CD4-positive, alpha-beta T cell treated with Interleukin-2 at 100 ng/mL for 4 hours (primary cell): Measurements from ENCODE around the gene WASF2.
"Not testable (repeated sequence)": the region's sequence is repeated elsewhere in the genome, so short reads cannot be mapped to it uniquely, and the experiment has no call there.

Source experiments
- DNase-seq: peaks from one replicate; pipeline ENCODE4 v3.0.0-alpha.2; 2020; ENCODE audit warnings: low spot score

The WASF2 gene

DNA sequence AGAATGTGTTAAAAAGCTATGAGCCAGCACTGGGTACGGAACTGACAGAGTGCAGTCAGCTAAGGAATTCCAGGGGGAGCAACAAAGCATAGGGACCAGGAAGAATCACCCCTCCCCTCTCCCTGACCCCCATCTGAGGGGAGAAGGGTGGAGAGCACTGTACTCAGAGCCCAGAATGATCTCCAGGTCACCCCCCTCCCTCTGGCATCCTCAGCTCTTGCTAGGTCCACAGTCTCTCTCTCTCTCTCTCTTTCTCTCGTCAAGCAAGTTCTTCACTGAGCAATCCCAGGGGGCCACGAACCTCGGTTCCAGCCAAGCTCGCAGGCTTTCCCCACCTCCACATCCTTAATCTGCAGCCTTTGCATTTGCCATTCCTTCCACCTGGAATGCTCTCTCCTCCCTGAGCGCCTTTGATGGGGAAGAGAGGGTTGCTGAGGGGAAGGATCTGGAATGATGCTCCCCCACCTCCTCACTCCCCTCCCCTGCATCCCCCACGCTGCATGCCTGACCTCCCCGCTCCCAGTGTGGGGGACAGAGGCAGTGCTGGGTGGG, 6.7 kb upstream of the WASF2 start:
- no peak for DNase-seq

- no peak for DNase-seq
These were observed 2.8 kb upstream of the WASF2 start for GRCh38 chr1:27492796-27493195.

DNA sequence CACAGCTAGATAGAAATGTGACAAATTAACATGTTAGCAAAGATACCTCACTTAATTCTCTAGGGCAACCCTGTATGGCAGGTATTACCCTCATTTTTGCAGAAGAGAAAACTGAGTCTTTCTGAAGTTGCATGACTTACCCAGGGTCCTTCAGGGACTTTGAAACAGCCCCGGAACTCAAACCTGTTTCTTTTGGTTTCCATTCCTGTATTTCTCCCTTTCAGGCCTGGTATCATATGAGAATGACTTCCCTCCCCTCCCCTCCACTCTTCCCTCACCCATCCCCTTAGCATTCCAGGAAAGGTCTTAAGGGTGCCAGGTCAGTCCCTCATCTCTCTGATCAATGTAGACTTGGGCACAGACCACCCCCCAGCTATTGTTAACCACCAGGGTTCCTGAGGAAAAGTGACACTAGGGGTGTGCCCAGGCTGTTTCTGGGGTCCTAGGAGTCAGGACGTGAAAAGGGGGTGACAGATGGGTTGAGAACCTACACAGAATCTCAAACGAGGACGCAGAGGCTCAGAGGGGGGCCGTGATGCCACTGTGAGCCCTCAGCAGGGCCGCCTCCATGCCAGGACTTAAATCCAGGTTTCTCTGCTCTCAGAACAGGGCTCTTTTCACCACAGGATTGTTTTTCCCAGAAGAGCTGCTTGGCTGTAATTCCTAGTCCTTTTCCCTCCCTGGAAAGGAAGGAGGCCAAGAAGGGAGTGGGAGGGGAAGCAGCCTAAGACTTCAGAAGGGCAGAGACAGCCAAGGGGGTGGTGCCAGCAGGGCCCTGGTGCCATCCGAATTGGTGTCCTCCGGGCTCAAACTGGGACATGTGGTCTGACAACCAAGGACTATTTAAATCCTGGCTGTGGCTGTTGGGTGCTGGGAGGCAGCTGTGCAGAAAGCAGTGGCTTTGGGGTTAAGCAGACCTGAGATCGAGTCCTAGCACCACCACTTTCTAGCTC, 2.1 kb upstream of the WASF2 start:
- DNase-seq: no peak

DNA sequence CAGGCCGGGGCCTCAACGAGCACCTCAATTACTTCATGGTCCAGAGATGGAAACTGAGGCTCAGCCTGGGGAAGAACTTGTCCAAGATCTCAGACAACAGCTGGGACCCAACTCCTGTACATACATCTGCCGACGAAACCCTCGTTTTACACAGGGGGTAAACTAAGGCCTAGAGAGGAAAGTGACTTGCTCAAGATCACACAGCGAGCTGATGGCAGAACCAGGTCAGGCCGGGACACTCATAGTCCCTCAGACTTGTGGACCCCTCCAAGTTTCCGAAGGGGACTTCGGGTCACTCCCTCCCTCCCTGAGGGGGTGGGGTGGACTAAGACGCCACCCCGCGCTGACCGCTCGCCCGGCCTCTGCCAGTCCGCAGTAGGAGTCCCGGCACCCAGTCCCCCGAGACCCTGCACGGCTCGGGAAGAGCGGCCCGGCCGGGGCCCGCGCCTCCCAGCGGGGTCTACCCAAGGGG, 430 bp downstream of the WASF2 start:
- no peak for DNase-seq

DNA sequence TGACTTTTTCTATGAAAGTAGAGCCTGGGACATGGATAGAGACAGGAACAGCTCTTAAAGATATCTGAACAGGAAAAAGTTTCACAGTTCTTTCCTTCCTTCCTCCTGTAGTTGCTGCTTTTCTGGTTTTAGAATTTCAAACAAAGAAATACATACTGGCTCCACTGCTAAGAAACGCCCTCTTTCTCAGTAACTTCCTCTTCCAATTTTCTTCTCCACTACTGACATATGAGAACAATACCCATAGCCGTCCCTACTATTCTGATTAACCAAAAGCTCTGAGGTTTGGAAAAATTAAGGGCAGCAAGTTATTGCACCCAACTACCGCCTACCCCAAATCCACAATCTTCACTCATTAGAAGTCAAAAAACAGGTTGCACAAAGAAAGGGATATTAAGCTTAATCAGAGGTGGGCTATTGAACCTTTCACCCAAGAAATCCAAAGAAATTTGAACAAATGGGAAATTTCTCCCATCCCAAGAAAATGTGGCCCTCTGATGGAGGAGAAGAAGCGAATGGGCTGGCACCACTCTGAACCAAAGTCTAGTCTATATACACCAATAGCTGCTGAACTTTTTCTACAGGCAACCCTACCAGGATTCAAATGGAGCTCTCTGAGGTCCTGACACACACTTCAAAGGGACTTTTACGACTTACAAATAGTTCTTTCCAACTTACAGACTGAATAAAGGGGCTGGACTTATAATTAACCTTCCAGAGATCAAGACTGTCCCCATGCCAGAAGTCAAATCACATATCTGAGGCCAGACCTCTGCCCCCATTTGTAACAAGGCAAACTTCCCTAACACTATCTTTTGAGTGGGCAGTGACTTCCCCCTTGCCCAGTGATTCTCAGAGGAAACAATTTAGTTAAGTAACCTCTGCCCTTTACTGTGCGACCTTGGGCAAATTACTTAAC, 1.7 kb downstream of the WASF2 start:
- peak; percentile 13 for DNase-seq

GRCh38 chr1:27485363-27485762, 4.6 kb downstream of the WASF2 start:
- DNase-seq: no peak

- DNase-seq: no peak
These were observed 6.3 kb downstream of the WASF2 start for GRCh38 chr1:27483659-27484058.

DNA sequence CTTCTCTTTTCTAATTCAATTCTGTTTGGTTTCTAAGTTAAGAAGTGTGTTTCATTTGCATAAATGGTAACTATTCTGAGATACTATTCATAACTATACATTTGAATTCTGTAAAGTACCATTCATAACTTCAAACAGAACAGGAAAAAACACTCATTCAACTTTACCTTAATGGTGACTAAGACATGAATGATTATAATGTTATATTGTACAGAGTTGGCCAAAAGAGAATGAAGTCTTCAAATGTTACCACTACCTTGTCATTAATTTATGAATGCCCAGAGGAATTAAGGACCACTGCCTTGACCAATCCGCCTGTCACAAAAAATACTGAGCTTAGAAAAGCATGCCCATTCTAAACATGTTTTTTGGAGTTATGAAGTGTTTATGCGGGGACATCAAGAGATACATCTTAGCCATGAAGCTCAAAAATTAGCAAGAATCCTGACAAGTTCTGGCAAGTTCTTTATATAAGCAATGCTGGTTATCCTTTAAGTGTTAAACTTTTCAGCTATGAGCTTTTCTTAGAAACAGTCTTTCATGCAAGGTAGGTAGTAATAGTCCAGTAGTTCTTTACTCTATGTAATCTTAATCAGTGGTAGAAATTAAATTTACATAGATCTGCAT, 7.9 kb downstream of the WASF2 start:
- no peak for DNase-seq

GRCh38 chr1:27478098-27478497, 11.9 kb downstream of the WASF2 start:
- DNase-seq: no peak

DNA sequence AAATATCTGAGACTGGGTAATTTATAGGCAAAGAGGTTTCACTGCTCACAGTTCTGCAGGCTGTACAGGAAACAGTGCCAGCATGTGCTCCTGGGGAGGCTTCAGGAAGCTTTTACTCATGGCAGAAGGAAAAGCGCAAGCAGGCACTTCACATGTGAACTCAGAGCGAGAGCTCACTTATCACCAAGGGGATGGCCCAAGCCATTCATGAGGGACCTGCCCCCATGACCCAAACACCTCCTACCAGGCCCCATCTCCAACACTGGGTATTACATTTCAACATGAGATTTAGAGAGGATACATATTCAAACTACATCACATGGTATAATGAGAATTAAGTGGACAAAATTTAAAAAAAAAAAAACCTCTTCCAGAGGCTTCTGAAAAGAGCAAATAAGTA, 13.7 kb downstream of the WASF2 start:
- no peak for DNase-seq

- DNase-seq: no peak
These were observed 14.2 kb downstream of the WASF2 start for GRCh38 chr1:27475720-27476119.

- DNase-seq: no peak
These were observed 16.2 kb downstream of the WASF2 start for GRCh38 chr1:27473755-27474154.

GRCh38 chr1:27472098-27472497, 17.9 kb downstream of the WASF2 start:
- not testable (repeated sequence) for DNase-seq

DNA sequence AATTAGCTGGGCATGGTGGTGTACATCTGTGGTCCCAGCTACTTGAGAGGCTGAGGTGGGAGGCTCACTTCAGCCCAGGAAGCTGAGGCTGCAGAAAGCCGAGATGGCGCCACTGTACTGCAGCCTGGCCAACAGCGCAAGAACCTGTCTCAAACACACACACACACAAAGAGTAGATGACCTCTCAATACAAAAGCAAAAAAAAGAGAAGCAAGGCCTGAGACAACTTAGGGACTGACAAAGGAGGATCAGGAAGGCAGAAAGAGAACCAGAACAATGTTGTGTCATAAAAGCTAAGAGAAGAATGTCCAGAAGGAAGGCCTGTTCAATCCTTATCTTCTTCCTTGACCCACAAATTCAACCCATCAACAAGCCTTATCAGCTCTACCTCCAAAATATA, 18.5 kb downstream of the WASF2 start:
- DNase-seq: no peak

- no peak for DNase-seq
These were observed 20.6 kb downstream of the WASF2 start for GRCh38 chr1:27469334-27469733.

- DNase-seq: not testable (repeated sequence)
These were observed 21.6 kb downstream of the WASF2 start for GRCh38 chr1:27468378-27468777.

DNA sequence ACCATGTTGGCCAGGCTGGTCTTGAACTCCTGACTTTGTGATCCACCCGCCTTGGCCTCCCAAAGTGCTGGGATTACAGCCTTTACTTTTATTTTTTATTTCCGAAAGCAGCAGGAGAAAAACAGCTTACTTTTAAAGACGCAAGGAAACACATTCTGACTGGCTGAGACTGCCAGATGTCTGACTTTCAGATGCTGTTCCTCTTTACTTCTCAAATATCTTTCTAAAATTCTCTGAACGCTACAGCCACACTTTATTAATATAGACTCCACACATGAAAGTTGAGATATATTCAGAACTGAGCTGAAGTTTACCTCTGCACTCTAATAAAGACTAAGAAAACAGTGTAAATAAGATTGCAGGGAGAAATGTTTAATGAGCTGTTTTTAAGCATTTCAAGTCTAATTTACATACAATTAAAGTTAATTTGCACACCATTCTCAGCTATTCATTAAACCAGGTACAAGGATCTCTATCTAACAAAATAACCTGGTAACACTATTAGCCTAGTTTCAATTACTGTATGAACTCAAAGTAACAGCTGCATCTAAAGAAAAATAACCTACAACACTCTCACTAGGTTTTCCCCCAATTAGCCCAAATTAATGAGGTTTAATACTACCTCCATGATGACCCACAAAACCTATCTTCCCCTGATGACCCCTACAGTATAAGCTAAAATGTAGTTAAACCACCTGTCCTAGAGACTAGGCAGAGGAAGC, 24.9 kb downstream of the WASF2 start:
- no peak for DNase-seq

- not testable (repeated sequence) for DNase-seq
These were observed 26.1 kb downstream of the WASF2 start for GRCh38 chr1:27463916-27464315.

GRCh38 chr1:27458521-27458920, 31.4 kb downstream of the WASF2 start:
- DNase-seq: not testable (repeated sequence)

DNA sequence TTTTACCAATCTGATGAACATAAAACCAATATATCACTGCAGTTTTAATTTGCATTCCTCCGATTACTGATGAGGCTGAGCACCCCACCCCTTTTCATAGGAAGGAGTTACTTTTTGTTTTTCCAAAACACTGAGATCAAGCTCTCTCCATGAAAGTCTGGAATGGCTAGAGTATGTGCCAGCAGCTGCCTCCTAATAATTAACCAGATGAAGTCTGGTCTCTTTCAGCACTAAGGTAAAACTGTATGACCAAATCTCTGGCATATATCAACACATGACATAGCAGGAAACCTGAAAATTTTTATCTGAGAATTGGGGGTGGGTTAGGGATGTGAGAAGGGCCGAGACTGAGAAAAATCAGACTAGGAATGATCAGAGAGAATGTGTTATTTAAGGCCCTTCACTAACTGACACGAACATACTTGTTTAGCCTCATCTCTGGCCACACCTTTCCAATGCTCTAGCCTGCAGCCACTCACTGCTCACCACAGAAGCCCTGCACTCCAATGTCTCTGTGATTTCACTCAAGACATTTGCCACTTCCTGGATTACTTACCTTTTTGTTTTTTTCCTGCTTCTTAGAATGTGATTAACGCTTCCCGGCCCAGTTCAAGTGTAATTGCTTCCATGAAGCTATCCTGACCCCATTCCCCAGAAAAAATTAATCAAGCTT, 34.7 kb downstream of the WASF2 start:
- DNase-seq: peak; percentile 49

- no peak for DNase-seq
These were observed 35.4 kb downstream of the WASF2 start for GRCh38 chr1:27454610-27455009.
